NCI-H128 (cell line): ENCODE data around the gene LAIR2.
"Not testable (repeated sequence)": the region's sequence is repeated elsewhere in the genome, so short reads cannot be mapped to it uniquely, and the experiment has no call there.

Experiments used
- DNase-seq: peaks from one replicate; lab custom pipeline; 2025; ENCODE audit not compliant: unreplicated experiment; lab: John Stamatoyannopoulos, UW

LAIR2 gene

DNA sequence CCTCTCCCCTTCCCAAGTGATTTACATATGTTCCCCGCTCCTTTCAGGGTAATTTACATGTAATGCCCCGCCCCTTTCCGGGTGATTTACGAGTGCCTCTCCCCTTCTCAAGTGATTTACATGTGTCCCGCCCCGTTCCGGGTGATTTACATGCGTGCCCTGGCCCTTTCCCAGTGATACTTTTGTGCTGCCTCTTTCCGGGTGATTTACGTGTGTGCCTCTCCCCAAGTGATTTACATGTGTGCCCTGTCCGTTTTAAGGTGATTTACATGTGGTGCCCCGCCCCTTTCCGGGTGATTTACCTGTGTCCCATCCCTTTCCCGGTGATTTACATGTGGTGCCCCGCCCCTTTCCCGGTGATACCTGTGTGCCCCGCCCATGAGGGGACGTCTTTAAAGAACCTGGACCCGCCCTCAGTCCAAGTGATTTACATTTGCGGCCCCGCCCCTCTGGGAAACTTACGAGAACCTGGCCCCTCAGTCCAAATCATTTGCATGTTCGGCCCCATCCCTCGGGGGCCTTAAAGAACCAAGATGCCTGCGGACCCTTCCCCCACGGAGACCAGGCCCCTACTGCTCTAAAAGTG lies 38.5 kb upstream of the LAIR2 start:
- DNase-seq, result peak; percentile 38

DNA sequence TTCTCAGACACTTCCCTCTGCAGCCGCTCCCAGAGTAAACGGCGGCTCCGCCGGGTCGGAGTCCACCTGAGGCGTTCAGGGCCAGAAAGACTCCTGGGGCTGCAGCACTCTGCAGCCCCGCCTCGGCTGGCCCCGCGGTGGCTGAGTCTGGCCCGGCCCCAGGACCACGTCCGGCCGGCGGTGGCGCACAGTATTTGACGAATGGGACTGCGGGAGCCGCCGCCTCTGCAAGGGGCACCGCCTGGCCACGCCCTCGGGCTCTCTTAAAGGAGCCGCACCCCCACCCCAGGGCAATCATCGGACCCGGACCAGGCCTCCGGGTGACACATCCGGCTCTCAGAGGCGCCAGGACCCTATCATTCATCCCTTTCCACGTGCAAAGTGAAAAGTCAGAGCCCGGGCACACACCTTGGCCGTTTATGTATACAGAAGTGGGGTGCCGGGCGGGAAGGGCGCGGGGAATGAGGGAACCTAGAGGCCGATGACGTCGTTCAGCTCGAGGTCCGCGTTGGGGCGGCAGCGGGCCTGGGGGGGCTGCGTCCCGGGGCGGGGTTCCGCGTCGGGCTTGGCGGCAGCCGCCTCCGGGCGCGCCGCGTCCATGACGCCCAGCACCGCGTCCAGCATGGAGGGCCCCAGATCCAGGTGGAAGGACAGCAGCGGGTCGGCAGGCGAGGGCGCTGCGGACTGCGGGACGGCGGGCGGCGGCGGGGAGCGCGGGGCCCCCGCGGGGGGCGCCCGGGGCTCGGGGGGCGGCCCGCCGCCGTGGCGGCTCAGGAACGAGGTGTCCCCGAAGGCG lies 37.8 kb upstream of the LAIR2 start:
- DNase-seq, result peak; percentile 13

DNA sequence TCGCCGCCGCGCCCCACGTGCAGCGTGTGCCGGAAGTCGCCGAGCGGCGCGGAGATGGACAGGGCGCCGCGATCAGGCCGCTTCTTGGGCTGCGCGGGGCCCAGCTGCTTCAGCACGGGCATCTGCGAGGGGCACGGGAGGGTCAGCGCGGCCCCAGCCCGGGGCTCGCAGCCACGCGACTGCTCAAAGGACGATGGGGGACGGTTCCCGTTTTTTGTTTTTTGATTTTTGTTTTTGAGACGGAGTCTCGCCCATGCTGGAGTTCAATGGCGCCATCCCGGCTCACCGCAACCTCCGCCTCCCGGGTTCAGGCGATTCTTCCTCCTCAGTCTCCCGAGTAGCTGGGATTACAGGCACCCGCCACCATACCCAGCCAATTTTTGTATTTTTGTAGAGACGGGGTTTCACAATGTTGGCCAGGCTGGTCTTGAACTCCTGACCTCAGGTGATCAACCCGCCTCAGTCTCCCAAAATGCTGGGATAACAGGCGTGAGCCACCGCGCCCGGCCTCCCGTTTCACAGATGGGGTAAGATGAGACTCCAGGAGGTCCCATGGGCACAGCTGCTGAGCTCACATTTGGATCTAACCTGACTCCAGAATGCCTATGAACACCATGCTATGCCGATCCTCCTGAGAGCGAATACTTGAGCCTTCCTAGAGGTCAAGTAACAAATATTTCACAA lies 37.1 kb upstream of the LAIR2 start:
- DNase-seq, result no peak

DNA sequence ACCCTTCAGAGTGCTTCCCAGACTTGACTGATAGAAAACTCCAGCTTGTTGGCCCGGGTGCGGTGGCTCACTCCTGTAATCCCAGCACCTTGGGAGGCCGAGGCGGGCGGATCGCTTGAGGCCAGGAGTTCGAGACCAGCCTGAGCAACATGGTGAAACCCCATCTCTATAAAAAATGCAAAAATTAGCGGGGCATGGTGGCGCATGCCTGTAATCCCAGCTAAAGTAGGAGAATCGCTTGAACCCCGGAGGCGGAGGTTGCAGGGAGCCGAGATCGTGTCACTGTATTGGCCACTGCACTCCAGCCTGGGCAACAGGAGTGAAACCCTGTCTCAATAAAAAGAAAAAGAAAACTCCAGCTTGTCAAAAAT lies 36.5 kb upstream of the LAIR2 start:
- not testable (repeated sequence) for DNase-seq

DNA sequence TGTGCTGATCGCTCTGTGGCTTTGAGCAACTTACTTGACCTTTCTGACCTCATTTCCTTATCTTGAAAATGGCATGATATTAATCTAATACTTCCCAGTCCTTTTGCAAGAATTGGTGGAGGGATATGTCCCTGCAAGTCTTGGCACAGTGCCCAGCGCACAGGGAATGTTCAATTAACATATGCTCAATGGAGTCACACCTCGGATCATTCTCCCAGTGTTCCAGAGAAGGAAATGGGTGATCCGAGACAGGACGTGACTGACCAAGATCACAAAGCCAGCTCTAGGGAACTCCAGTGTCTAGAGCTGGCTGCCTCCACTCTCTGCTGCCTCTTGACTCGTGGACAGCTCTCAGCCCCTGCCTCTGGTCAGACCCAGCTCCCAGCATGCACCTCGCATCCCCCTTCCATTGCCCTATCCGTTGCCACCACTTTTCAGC lies 33.1 kb upstream of the LAIR2 start:
- no peak for DNase-seq

DNA sequence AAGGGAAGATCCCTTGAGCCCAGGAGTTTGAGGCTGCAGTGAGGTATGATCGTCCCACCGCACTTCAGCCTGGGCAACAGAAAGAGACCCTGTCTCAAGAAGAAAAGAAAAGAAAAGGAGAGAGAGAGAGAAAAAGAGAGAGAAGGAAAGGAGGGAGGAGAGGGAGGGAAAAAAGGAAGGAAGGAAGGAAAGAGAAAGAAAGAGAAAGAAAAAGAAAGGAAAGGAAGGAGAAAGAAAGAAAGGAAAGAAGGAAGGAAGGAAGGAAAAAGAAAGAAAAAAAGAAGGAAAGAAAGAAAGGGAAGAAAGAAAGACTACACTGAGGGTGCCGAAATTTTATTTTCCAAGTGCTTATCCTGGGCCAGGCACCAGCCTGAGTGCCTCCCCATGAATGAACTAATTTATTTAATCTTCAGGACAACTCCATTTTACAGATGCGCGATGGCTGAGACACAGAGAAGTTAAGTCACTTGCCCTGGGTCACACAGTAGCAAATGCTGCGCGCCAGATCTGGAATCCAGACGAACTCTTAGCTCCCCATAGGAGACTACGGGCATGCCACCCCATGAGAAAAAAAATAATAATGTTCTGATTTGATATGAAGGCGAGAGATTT lies 32.2 kb upstream of the LAIR2 start:
- no peak for DNase-seq

DNA sequence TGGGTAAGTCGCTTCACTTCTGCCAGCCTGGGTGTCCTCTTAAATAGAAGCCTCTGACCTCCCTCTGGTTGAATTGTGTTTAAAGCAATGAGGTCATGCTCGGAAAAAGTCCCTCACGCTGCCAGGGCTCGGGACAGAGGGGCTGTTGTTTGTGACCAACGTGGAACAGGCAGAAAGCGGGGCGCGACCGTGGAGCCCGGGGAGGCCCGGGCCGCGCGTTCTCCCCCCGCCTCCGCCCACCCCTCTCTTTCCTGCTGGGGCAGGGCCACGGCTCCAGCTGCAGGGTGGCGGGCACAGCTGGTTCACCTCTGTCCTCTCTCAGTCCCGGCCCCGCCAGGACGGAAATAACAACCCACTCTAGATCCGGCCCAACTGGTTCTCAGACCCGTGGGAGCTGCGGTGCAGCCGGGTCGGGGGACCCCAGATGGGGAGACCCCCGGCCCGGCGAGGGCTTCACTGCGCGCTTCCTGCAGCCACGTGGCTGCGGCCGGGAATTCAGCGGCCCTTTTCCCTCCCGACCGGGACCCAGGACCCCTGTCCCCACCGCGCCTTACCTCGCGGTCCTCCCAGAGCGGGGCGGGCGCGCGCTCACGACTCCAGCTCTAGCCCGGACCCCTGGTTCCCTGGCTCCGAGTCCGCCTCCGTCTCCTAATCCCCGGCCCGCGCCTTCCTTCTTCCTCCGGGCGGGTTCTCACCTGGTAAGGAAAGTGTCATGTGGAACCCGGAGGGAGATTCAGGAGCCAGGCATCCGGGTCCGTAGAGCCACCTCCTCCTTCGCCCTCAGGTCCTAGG lies 31.4 kb upstream of the LAIR2 start:
- DNase-seq, result no peak

DNA sequence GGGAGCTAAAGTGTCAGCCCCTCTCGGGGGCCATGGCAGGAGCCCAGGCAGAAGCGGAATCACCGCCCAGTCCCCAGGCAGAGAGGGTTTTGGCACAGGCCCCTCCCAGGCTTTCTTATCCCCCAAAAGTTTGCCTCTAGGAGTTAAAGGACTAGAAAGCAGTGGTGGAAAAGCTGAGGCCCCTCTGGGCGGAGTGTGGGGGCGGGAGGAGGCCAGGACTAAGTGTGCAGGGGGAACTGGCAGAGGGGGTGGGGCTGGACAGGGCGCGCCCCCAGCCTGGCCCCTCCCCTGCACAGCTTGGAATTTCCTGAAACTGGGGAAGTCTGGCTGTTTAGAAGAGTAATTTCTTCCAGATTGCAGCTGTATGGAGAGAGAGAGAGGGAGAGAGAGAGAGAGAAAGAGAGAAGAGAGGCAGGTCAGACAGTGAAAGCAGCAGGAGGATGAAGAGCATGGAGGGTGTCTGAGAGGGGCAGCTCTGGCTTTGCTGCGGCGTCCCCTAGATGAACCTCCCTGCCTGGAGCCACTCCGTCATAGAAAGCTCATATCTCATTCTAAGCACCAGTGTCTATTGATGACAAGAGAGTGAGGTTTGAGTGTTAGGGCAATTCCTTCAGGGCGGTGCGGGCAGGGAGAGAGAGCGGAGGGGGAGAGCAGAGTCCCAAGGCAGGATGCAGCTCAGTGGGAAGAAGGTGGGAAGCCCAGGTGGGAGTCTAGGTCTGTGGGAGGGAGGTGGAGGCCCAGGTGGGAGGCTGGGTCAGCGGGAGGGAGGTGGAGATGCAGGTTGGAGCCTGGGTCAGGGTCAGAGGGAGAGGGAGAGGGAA lies 29.4 kb upstream of the LAIR2 start, which contains the start of gene CDC42EP5:
TSS of gene CDC42EP5 (minus strand) at position 226 of the 821 bp plus-strand sequence. CDS start 7,749 bp downstream, outside the sequence.
- no peak for DNase-seq

DNA sequence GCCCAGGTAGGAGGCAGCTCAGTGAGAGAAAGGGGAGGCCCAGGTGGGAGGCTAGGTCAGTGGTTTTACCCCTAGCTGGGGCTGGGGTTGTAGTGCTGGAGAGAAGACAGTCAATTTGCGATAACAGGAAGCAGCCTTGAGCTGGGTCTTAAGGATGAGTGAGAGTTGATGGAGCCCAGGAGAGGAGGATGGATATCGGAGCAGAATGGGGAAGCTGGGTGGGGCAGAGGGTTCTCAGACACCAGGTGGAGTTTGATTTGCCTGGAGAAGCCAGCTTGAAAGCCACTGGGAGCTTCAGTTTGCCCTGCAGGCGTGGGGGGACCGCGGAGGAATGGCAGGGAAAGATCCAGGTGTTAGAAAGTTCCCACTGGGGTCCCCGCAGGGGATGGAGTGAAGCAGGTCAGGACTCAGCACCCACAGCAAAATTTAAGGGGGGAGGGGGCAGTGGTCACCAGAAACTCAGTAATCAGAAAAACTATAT lies 28.7 kb upstream of the LAIR2 start:
- no peak for DNase-seq

DNA sequence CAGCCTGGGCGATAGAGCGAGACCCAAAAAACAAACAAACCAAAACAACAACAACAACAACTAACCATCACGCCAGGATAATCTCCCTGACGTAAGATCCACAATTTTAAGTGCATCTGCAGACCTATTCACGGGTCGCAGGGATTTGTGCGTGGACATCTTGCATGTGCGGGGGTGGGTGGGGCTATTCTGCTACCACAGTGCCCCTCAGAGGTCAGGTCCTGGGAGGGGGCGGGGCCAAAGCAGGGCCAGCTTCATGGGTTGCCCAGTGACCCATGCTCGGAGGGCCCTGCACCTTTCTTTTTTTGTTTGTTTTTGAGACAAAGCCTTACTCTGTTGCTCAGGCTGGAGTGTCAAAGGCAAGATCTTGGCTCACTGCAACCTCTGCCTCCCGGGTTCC lies 26.9 kb upstream of the LAIR2 start:
- no peak for DNase-seq

DNA sequence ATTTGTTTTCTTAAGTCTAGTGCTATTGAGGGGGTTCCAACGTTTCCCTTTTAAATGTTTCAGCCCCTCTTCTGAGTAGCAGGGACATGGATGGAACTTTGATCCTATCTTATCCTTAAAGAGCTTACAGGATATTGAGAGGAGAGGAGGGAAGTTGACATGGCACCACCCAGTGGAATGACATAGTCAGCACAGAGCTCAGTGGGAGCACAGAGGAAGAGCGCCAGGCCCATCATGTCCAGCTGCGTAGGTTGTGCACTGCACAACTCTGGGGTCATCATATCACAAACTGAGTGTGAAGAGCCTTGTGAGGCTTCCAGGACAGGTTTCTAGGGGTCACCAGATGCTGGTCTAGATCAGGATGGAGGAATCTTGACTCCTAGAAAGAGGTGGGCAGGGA lies 25.0 kb upstream of the LAIR2 start:
- DNase-seq, result no peak

DNA sequence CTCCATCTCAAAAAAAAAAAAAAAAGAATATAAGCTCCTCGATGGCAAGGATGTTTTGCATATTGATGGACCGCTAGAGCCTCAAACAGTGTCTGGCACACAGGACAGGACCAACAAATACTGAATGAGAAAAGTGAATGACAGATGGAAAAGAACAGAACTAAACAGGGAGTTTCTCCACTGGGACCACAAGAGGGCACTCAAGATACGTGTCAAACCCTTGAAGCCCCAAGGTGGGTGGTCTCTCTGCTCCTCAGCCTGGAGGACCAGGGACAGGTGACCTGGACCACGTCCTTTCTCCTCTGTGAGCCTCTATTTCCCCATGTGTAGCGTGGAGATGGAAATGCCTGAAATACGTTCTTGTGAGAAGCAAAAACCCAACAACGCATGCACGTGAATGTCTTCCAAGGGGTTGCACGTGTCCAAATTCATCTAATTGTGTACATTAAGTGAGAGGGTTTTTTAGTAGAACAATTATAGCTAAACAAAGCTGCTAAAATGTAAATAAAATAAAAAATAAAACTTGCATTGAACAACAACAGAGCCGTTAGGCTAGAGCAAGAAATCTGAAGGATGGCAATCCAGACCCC lies 23.9 kb upstream of the LAIR2 start:
- DNase-seq, result peak; percentile 7

DNA sequence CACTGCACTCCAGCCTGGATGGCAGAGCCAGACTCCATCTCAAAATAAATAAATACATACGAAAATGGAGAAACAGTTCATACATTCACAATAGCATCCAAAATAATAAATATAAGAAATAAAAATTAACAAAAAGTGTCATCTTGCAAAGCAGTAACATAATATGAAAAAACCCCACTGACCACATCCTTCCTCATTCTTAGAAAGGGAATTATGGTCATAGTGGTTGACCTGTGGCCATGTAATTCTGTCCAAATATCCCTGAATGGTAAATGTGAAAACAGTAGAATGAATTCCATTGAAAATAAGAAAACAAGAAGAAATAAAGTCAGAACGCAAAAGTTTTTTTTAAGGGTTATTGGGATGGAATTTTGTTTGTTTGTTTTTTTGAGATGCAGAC lies 22.6 kb upstream of the LAIR2 start:
- DNase-seq, result no peak

DNA sequence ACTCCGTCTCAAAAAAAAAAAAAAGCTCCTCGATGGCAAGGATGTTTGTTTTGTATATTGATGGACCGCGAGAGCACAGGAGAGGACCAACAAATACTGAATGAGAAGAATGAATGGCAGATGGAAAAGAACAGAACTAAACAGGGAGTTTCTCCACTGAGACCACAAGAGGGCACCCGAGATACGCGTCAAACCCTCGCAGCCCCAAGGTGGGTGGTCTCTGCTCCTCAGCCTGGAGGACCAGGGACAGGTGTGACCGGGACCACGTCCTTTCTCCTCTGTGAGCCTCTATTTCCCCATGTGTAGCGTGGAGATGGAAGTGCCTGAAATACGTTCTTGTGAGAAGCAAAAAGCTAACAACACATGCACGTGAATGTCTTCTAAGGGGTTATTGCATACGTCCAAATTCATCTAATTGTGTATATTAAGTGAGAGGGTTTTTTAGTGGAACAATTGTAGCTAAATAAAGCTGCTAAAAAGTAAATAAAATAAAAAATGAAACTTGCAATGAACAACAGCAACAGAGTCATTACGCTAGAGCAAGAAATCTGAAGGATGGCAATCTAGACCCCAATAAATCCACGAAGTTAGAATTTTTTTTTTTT lies 21.2 kb upstream of the LAIR2 start:
- no peak for DNase-seq

DNA sequence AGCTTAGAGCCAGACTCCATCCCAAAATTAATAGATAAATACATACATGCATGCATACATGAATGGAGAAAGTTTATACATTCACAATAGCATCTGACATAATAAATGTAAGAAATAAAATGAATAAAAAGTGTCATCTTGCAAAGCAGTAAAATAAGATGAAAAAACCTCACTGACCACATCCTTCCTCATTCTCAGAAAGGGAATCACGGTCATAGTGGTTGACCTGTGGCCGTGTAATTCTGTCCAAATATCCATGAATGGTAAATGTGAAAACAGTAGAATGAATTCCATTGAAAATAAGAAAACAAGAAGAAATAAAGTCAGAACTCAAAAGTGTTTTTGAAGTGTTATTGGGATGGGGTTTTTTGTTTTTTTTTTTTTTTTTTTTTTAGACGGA lies 19.7 kb upstream of the LAIR2 start:
- no peak for DNase-seq

DNA sequence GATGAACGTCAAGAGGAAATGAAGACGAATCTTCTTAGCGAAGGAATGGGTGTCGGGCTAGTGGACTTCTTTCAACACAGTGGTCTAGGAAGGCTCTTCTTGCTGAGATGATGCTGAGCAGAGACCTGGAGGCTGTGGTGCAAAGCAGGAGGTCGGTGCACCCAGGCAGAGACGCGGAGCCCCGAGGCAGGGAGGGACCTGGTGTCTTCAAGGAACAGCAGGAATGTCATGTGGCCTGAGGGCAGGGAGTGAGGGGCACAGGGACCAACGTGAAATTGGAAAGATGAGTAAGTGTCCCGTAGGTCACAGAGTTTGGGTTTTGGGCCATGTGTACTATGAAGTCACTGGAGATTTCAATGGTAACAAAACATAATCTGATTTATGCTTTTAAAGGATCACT lies 18.2 kb upstream of the LAIR2 start:
- no peak for DNase-seq

DNA sequence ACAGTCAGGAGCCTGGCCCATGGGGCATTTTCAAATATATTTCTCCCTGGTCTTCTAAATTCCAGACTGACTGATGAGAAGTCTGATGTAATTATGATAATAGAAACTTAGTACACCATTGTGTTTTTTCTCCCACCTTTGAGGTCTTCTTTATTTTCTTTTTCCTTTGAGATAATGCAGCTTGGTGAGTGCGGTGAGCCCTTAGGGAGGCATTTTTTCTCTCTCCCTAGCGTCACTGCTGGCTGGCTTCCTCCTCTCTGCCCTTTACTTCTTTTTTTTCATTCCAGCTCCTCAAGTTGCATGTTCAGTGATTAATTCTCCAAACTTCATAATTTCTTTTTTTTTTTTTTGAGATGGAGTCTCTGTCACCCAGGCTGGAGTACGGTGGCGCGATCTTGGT lies 16.8 kb upstream of the LAIR2 start:
- no peak for DNase-seq

DNA sequence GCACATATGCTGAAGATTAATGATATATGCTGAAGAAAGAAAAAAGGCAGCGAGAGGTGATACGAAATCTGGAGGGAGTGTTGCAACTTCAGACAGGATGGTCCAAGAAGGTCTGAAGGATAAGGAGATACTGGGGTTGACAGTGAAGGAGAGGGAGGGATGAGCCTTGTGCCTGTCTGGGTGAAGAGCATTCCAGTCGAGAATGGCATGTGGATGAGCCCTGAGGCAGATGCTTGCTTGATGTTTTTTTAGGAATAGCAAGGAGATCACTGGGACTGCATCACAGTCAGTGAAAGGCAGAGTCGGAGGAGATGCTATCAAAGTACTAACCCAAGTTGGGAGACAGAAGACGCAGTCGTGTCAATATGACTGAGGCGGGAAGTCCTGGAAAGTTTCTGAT lies 13.3 kb upstream of the LAIR2 start:
- DNase-seq, result no peak

DNA sequence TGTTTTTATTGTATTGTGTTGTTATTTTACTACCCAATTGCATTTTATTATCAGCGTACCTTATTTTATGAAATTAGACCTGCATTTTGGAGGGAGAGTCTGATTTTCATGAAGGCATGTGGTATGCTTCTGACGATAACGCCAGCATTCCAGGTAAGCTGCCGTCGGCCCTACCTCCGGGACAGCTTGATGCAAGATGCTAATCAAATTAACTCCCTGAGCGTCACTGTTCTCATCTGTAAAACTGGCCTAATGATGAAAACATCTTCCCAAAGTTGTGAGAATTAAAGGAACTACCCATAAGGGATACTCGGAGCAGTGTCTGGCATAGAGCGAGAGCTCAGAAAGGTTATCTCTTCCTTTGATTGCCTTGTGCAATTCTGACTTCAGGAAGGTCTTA lies 12.9 kb upstream of the LAIR2 start:
- DNase-seq, result no peak
